ENCODE results near the gene ELMO3. TPM values are rescaled to one million over a fixed set of nuclear protein-coding genes. Genes with fewer than 3 reads are reported as not detected.

The ELMO3 gene
- total and polyA plus RNA-seq, 2 of the 13 experiments (the other 11 are each of a cell fraction or from before 2014, with no cell fraction given): 2.6 to 4.0 TPM

DNA sequence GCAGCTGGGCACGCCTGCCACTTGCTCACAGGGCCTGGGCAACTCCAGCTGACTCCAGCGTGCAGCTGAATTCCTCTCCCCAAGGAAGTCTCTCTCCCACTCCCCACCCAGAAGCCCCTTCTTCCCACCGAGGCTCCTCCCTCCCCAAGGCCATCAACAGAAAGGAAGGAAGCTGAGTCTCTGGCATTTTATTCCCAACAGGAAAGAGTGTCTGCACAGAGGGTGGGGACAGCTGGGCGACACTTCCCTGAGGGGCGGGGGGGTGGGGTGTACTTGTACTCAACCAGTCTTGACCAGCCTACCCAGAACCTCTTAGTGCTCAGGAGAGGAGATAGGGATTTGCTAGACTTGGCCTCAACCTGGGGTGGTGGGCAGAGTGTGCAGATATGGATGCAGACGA is 8.9 kb upstream of the ELMO3 start, which contains the start of gene EXOC3L1 (continued):
- no peak for TF ChIP-seq ZNF207 (IDR thresholded peaks at IDR 0.05; ENCODE audit: borderline replicate concordance)
- TF ChIP-seq SP1 (IDR thresholded peaks at IDR 0.05): no peak
- no peak for TF ChIP-seq SP1 (CRISPR knock-in tag; IDR thresholded peaks at IDR 0.05)
- no peak for TF ChIP-seq TBX3 (IDR thresholded peaks at IDR 0.05; ENCODE audit: borderline replicate concordance)
- TF ChIP-seq ZNF816 (CRISPR knock-in tag; IDR thresholded peaks at IDR 0.05; ENCODE audit: borderline replicate concordance): no peak
- TF ChIP-seq HNRNPK (IDR thresholded peaks at IDR 0.05; ENCODE audit: low read depth, low read length, poor library complexity, severe bottlenecking): no peak

DNA sequence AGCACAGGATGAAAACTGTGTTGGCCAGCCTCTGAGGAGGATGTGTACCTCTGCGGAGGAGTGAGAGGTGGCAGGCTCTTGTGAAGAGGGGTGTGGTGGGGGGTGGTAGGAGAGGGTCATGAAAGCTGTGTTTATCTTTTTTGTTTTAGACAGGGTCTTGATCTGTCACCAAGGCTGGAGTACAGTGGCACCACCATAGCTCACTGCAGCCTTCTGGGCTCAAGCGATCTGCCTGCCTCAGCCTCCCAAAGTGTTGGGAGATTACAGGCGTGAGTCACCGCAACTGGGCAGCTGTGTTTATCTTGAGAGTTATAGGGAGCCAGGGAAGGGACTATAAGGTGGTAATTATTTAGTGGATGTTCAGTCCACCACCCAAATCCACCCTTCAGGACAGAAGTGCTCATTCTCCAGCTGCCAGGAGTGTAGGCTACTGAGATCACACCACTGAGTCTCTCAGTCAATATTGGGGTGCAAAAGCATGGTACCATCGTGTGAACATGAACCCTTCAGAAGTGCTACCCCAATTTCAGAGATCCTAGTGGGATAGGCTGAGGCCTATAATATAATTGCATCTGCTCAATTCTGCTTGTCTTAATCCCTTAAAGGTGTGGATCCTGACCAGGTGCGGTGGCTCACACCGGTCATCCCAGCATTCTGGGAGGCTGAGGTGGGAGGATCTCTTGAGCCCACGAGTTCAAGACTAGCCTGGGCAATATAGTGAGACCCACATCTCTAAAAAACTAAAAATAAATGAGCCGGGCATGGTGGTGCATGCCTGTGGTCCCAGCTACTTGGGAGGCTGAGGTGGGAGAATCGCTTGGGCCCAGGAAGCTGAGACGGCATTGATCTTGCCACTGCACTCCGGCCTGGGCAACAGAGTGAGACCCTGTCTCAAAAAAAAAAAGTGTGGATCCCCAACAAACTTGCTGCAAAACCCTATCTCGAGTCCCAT is 8.2 kb upstream of the ELMO3 start:
- H4K20me1 ChIP-seq (ENCODE audit: insufficient read depth, low read length): no peaks in the 10 kb centered on the region; the same call in 1 of the 2 replicates
- WGBS (ENCODE audit: low lambda C conversion rate): 40% methylated on average over 12 of the region's 13 CpGs
- no peak for ATAC-seq
- TF ChIP-seq ZNF816 (CRISPR knock-in tag; IDR thresholded peaks at IDR 0.05; ENCODE audit: borderline replicate concordance) (no peak), PCBP2 (optimal IDR thresholded peaks at IDR 0.05; ENCODE audit: low read depth, low read length, poor library complexity, severe bottlenecking) (no peak), ZNF121 (CRISPR knock-in tag; IDR thresholded peaks at IDR 0.05) (peak; percentile 53; the same call in 1 of the 2 replicates), ZSCAN22 (CRISPR knock-in tag; IDR thresholded peaks at IDR 0.05) (no peak), ZNF17 (CRISPR knock-in tag; IDR thresholded peaks at IDR 0.05) (0 out of 2 replicates have a peak, but pooled peaks have one; percentile 53), FOSL2 (CRISPR knock-in tag; IDR thresholded peaks at IDR 0.05) (peak; percentile 53)
- DNase-seq (ENCODE audit: low spot score): no peak
- H3K9ac ChIP-seq (ENCODE audit: insufficient read depth, low read depth, low read length): no peak overlapping the region
- peak overlapping the region; percentile 97 for H3K4me2 ChIP-seq (ENCODE audit: low read depth, low read length)
- no peak overlapping the region for H2AFZ ChIP-seq (ENCODE audit: low read length)
- H3K9me3 ChIP-seq (ENCODE audit: low read length): no peaks in the 10 kb centered on the region
- ChIA-PET CTCF (ENCODE audit: low intra/inter-chr PET ratio, low total read pairs) (no interaction called here), POLR2A (interaction anchor here (1.0 kb wide), 1 partner anchor 20 kb away, joined by 4 read pairs; the partner anchor contains the start of gene NOL3)
- no TSS peak for BruUV-seq (replicated peaks)
- peaks cover 52% of the 10 kb centered on the region for H3K4me1 ChIP-seq (ENCODE audit: insufficient read depth, low read length)
- no peak overlapping the region for H3K4me3 ChIP-seq (replicated peaks in 1 of 3; ENCODE audit: insufficient read depth in 1 of 3, low read depth in 2 of 3, low read length in 3 of 3)
- peaks cover 21% of the 10 kb centered on the region for H3K79me2 ChIP-seq (ENCODE audit: insufficient read depth, low read length)
- peaks cover 13 to 22% of the 10 kb centered on the region in 2 experiments for H3K36me3 ChIP-seq (replicated peaks in 1 of 2; ENCODE audit: control insufficient read depth in 1 of 2, insufficient read depth in 2 of 2, low read length in 2 of 2)
- in situ Hi-C loops (cut with HindIII; ENCODE audit: extremely low pct_ligation_motif_present, low pct_unique_long_range_greater_than_20kb): no loop called here
- peaks cover 7 to 16% of the 10 kb centered on the region in 2 experiments; a peak in 2 of 5 replicates for H3K27me3 ChIP-seq (ENCODE audit: control insufficient read depth in 1 of 2, insufficient read depth in 2 of 2, low read length in 2 of 2)
- intact Hi-C loops (cut with micrococcal nuclease; ENCODE audit: unreplicated experiment): no loop called here
- FAIRE-seq: no peak
- no peak overlapping the region for H3K27ac ChIP-seq (ENCODE audit: extremely low read length, insufficient read depth, low read length)

Measured in HepG2 (cell line).